Hindlimb muscle (tissue), 1 donor: Measurements from ENCODE around the gene TPPP2. TPM values are rescaled to one million over a fixed set of nuclear protein-coding genes. Genes with fewer than 3 reads are reported as not detected.

Experiments used
- DNase-seq: peaks from one replicate; pipeline ENCODE4 v3.0.0-alpha.2; 2013
- polyA plus RNA-seq: library from polyadenylated mRNA; unstranded; fragments of 120-200 nt; gene quantifications from one replicate; pipeline ENCODE4 v1.2.1, GENCODE V29; 2013; ENCODE audit not compliant: insufficient read length

The TPPP2 gene
- polyA plus RNA-seq, 1 donor: 0.72 TPM

DNA sequence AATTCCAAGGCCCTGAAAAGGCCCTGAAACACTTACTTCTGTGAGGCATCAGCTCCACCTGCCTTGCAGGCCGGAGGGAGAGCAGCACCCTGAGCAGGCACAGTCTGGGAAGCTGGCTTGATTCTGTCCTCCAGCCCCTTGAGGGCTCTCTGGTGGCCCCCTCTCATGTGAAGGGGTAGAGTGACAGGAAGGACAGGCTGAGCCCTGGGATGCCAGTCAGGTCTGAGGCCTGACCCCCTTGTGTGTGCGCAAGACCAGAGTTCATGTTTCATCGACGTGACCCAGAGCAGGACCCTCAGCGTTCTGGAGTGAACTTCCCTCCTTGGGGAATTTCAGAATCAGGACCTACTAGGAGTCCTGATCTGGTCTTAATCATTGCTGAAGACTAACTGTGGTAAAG lies 28.9 kb downstream of the TPPP2 start:
- DNase-seq: no peak

DNA sequence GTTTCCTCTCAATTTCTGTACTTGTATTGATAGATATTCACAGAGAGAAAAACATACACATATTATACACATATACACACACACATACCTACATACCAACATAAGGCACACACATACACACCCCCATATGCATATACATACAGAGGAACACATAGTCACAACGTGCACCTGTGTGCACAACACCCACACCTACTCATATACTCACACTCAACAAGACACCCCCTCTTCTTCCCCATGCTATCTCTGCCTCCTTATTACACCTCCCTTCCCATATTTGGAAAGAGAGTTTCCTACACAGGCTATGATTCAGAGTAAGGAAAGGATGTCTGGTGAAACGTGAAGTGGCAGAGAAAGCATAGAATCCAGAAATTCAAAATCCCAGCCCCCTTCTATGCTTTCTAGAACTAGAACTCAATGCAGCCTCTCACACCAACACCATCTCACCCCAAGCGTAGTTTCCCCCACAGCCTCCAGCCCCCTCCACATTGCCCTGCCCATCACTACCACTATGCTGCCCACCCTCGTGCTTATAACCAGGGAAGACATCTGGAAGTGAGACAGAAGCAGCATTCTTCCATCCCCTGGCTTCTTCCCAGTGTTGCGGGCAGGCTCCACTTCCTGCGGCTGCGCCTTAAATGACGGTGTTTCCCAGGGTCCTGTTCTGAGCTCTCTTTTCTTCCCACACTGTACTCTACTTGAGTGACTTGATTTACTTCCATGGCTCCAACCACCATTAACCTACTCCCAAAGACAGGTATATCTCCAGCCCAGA lies 30.0 kb downstream of the TPPP2 start:
- no peak for DNase-seq

DNA sequence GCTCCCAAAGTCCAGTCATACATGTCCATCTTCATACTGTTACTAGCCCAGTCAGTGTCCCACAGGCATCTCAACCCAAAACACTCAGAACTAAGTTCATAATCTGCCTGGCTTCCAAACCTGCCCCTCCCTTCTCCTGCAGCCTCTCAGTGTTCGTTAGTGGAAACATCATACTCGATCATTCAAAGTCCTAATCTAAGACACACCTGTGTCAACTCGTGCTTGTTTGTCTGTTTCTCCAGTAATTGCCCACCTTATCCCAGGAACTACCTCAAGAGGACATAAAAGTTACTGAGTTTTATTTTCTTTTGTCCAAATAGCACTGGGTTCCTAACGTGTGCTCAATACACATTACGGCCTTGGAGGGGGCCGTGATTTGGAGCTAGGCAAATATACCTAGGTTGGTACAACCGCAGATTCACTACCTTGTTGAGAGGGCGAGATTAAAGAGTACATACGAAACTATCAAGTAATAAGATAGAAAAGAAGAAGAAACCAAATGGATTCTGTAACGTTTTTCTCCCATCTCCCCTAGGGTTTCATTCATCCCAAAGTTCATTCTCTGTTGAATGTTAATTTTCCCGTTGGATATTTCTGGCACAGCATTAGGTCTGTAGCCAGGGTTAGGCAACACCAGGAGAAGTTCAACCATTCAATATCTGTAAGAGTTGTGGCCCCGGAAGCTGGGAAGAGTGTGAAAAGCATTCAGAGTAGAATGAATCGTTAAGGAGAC lies 30.8 kb downstream of the TPPP2 start:
- no peak for DNase-seq

DNA sequence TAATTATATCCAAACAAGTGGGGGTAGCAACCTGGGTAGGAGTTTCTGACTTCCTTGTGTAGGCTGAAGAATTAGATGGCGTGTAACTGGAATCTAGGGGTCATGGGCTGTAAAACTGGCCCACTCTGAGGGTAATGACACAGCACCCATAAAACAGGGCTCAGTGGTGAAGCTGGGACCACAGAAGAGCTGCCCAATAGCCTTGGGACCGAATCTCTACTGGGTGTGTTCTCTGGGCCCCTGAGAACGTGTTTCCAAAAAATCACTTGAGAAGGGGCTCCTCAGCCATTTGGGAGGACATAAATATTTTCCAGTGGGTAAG lies 31.3 kb downstream of the TPPP2 start:
- DNase-seq: no peak

DNA sequence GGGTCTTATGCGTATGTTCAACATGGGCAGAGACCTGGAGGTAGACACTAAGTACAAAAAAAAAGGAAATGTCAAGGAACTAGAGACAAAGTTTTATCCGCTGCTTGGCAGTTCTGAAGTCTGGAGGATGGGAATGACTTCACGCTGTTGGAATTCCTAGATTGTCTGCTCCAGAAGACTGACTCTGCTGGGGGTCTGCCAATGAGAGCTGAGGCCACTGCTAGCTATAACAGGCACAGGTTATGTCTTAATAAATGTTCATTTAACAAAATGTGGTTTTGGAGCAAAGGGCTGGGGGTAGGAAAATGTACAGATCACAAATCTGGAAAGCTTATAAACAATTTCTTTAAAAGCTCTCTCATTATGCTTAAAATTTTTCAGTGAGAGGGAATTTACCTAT lies 33.5 kb downstream of the TPPP2 start:
- no peak for DNase-seq

DNA sequence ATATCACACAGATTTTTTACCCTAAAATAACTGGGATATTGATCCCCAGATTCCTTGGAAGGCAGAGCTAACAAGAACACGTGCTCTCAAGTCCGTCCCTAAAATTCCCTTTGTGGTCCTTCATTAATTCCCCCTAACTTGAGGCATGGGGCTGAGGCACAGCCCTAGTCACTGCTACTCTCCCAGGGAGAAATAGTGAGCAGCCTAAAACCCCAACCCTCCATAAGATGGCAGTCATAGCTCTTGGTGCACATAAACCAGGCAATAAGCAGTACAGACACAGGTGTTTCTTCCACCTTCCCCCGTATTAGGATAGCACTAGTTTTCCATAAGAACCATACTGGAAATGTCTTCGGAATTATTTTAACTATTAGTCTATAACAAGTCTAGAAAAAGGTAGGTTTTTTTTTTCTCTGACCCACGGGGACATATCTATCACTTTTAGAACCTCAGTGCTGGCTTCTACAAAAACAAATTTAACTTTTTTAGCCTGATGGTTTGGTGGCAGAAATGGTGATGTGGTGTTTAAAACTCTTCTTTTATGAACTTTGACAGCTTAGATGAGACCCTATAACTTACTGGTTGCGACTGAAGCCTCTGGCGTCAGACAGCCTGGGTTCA lies 37.0 kb downstream of the TPPP2 start:
- DNase-seq: no peak

DNA sequence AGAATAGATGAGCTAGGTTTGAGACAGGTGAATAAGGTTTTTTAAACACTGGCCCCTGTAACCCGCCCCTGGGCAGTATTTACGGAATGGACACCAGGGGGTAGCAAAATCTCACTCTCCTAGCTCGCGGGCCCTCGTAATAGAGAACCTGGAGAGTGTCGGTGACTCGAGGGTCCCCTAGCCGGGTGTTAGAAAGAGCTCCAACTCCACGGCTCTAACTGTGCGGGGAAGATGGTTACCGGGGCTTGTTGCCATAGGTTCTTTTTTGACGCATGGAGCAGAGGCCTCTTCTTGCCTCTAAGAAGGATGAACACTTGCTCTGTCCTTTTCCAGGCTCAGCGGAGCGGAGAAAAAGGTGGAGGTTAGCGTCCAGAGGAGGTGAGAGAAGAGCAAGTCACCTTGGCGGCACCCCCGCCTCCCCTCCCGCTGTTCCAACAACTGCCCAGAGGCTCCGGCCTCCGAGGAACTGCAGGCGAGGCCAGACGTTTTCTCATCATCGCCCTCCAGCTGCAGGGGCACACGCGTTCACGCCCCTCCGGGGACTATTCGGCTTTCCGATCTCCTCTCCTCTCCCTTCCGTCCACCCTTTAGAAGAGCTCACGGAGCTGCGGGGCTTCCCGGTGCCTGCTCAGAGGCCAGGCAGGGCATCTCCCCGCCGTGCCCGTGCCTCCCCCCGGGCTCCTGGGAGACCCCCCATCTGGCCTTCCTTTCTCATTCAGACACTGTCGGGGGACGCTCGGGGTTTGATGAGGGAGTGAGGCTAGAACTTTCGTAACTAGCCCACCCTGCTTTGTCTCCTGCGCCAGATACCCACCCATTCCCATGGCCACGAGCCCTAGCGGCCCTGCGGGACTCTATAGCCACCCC lies 38.7 kb downstream of the TPPP2 start:
- peak; percentile 69 for DNase-seq

DNA sequence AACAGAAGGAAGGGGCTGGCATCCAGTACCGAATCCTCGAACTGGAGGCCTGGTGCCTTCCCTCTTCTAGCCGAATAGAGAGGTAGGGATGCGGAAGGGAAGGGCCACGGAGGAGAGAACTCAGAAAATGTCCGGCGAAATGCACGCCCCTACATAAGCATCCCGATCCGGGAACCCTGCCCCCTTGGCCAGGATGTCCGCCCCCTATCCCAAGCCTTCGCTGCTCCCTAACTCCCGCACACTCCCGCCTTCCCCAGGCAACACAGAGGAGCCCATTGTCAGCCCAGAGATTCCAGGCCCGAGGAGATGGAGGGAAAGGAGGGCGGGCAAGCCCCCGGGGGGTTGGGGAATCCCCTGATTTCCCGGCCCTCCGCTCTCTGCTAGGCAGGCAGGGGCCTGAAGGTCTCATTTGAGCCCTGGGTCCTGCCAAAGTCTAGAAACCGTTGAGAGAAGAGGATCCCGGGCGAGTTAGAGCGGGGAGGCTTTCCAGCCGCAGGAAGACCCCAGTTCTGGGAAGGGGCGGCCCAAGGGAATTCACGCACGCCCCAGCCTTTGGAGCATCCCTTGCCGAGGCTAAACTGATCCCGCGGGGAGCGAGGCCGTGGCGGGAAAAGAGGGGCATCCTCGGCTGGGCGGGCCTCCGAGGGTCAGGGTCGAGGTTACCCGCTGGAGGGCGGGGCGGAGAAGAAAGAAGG lies 39.5 kb downstream of the TPPP2 start:
- peak; percentile 80 for DNase-seq

DNA sequence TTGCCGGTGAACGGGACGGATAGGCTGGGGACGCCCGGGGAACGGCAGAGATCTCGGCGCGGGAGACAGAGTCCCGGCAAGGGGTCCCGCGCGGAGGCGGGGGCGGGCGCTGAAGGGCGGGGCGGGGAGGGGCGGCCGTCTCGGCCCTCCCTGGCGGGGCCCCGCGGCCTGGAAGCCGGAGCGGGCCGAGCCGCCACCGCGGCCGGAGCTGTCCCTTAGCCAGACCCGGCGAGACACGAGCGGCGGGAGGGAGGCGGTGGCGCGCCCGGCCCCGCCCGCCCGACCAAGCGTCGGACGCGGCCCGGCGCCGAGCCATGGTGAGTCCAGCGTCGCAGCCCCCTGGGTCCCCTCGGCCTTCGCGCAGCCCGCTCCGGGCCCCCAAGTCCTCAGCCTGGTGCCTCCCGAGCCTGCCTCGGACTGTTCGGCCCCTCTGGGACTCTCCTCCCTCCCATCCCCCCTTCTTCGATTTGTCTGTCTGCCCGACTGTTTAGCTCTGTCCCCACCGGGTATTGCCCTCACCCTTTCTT lies 40.1 kb downstream of the TPPP2 start, which contains the start of gene ARHGEF40:
Gene ARHGEF40, plus strand, starts transcription at position 222 of the 527 bp plus-strand sequence. Its CDS starts 93 bp downstream, at position 315.
- DNase-seq: peak; percentile 77

DNA sequence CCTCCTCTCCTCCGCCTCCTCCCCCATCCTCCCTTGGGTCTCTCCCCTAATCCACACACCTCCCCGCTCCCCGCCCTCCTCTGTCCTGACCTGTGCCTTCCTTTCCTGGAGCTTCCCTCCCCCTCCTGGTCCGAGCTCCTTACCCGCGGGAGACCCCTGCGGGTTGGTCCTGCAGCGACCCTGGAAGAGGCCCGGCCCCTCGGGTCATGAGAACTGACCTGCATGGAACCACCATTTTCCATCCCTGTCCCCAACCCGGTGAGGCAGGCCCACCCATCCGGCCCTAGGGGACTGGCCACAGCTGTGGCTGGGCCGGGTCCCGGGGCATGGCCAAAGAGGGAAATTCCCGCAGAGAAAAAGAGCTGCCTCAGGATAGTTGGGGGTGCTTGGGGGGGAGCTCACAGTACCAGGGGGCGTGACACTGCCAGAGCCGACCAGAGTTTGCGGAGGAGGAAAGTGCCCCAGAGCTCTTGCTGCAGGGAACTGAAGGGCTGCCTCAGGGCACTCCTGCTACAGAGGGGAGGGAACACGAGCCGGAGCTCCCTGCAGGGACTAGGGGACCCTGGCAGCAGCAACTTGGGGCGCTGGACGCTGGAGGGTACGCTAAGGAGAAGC lies 40.7 kb downstream of the TPPP2 start:
- peak; percentile 56 for DNase-seq

DNA sequence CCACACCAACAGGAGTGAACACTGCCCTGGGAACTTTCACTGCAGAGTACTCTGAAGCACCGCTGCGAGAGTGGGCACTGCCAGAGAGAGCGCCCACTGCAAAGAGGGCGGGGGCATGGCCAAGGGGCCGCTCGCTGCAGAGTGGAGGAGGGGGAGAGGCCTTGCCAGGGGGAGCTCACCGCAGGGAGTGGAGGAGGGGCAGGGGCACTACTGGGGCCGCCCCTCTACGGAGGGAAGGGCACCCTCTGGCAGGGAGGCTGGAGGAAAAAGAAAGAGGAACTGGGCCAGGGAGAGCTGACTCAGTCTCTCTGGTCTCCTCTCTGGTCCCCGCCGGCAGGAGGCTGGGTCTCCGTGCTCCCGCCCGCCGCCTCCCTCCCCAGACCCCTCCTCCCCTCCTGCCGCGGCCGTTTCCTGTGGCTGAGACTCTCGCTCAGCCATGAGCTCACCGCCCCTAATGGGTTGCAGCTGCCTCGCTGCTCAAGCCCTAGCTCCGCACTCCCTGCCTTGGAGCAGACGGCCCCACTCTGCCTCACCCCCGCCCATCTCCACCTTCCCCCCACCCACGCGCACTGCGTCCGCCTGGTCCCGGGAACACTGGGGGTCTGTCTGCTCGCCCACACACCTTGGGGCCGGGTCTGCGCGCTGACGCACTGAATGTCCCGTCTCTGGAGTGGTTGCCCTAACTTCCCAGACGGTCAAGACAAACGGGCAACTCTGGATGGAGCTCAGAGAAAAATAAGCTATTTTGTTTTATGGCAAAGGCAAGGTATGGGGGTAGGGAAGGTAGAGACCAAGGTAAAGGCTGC lies 41.4 kb downstream of the TPPP2 start:
- peak; percentile 93 for DNase-seq

DNA sequence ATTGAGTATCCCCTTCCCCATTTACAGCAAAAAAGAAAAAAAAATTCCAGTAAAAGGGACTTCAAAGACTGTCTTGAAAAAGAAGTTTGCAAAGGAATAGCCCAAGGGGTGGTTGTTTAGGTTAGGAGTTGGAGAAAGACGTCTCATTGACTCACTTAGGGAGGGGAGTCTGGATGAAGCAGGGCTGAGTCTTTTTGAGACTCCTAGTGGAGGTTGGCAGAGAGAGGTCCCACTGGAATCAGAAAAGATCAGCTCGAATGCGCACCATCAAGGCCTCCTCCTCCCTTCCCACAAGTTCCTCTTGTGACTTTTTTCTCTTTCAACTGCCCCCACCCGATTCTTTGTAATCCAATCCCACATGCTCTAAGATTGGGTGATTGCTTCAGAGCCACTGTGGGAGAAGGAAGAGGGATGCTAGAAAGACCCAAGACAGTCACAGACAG lies 42.0 kb downstream of the TPPP2 start:
- DNase-seq: no peak

DNA sequence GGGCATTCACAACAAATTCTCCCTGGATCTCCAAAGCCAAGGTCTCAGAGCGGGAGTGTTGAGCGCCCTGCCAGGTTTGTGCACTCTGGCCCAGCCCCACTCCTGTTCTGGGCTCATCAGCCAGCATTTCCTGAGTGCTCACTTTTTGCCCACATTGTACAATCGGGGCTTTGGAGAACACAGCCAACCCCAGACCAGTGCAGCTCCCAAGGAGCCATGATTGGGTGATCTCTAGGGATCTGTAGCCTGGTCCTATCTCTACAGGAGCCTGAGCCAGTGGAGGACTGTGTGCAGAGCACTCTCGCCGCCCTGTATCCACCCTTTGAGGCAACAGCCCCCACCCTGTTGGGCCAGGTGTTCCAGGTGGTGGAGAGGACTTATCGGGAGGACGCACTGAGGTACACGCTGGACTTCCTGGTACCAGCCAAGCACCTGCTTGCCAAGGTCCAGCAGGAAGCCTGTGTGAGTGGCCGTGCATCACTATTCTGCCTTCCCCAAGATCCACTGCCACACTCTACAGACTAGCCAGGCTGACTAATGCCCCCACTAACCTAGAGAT lies 42.8 kb downstream of the TPPP2 start:
- no peak for DNase-seq

DNA sequence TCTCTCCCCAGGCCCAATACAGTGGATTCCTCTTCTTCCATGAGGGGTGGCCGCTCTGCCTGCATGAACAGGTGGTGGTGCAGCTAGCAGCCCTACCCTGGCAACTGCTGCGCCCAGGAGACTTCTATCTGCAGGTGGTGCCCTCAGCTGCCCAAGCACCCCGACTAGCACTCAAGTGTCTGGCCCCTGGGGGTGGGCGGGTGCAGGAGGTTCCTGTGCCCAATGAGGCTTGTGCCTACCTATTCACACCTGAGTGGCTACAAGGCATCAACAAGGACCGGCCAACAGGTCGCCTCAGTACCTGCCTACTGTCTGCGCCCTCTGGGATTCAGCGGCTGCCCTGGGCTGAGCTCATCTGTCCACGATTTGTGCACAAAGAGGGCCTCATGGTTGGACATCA lies 43.9 kb downstream of the TPPP2 start:
- DNase-seq: no peak

DNA sequence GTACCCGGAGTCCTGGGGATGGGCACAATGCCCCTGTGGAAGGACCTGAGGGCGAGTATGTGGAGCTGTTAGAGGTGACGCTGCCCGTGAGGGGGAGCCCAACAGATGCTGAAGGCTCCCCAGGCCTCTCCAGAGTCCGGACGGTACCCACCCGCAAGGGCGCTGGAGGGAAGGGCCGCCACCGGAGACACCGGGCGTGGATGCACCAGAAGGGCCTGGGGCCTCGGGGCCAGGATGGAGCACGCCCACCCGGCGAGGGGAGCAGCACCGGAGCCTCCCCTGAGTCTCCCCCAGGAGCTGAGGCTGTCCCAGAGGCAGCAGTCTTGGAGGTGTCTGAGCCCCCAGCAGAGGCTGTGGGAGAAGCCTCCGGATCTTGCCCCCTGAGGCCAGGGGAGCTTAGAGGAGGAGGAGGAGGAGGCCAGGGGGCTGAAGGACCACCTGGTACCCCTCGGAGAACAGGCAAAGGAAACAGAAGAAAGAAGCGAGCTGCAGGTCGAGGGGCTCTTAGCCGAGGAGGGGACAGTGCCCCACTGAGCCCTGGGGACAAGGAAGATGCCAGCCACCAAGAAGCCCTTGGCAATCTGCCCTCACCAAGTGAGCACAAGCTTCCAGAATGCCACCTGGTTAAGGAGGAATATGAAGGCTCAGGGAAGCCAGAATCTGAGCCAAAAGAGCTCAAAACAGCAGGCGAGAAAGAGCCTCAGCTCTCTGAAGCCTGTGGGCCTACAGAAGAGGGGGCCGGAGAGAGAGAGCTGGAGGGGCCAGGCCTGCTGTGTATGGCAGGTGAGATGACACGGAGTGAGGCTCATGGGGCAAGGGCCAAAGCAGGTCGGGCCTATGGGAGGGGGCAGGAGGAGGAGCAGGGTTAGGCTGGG lies 44.6 kb downstream of the TPPP2 start:
- DNase-seq: no peak

DNA sequence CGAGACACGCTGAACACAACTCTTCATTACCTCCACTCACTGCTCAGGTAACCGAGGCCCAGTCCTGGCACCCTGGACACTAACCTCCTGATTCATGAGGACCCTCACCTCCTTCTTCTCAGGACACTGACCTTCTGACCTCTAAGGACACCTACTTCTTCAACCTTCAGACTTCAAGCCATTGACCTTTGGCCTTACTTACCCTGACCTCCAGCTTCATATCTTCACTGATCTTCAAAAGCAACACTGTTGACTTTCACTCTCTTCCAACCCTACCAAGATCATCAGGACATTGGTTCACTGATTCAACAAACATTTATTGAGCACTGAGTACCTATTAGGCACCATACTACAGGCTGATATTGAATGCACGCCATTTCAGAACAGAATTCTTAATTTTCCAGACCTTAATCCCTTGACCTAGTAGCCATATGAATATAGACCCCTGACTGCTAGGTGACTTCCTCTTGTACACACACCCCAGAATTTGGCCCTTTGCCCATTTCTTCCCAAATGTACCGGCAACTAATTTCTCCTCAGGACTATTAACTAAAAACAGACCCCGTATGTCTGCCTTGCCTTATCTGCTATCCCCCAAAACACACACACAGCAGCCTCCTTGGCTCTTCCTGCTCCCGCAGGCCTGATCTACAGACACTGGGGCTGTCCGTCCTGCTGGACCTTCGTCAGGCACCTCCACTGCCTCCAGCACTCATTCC lies 45.9 kb downstream of the TPPP2 start:
- DNase-seq: no peak

DNA sequence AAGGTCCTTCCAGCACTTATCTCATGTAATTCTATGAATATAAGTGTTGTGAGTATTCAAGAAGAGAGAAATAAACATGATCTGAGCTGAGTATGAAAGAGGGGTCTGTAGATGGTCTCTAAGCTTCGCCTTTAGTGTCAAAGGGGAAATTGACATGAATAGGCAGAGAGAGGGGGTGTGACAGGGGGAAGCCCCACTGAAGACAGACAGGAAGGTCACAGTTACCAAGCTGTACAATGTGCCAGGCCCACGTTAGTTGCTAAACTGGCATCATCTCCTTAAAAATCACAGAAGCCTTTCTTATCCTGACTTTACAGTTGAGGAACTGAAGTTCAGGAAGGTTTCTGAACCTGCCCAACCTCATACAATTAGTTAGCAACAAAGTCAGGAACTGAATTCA lies 47.7 kb downstream of the TPPP2 start:
- no peak for DNase-seq

DNA sequence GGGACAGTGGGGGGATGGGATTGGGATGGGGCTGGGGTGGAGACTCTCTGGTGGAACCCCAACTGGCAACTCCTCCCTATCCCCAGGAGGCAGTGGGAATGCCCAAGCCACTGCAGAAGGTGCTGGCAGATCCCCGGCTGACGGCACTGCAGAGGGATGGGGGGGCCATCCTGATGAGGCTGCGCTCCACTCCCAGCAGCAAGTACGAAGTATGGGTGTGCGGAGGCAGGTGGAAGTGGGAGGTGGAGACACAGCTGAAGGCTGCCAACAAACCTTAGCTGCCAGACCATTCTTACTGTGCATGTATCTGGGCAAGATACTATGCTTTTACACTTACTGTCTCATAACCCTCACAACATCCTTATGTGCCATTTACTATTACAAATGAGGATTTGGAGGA lies 48.3 kb downstream of the TPPP2 start:
- DNase-seq: no peak
